Measurements from ENCODE around the gene CLDN22. TPM values are rescaled to one million over a fixed set of nuclear protein-coding genes. Genes with fewer than 3 reads are reported as not detected.

Gene CLDN22
- total RNA-seq, 1 donor from 2014 or later: not detected

- Histone ChIP-seq H3K27ac (replicated peaks) (no peak overlapping the region), H3K27me3 (ENCODE audit: low read depth) (peaks cover 59% of the 10 kb centered on the region), H3K4me1 (no peaks in the 10 kb centered on the region), H3K9me3 (replicated peaks) (no peaks in the 10 kb centered on the region), H3K36me3 (no peaks in the 10 kb centered on the region), H3K4me3 (no peak overlapping the region)
- TF ChIP-seq, protein P1, sequence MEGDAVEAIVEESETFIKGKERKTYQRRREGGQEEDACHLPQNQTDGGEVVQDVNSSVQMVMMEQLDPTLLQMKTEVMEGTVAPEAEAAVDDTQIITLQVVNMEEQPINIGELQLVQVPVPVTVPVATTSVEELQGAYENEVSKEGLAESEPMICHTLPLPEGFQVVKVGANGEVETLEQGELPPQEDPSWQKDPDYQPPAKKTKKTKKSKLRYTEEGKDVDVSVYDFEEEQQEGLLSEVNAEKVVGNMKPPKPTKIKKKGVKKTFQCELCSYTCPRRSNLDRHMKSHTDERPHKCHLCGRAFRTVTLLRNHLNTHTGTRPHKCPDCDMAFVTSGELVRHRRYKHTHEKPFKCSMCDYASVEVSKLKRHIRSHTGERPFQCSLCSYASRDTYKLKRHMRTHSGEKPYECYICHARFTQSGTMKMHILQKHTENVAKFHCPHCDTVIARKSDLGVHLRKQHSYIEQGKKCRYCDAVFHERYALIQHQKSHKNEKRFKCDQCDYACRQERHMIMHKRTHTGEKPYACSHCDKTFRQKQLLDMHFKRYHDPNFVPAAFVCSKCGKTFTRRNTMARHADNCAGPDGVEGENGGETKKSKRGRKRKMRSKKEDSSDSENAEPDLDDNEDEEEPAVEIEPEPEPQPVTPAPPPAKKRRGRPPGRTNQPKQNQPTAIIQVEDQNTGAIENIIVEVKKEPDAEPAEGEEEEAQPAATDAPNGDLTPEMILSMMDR (IDR thresholded peaks at IDR 0.05; ENCODE audit: borderline replicate concordance): no peak
- intact Hi-C loops (cut with micrococcal nuclease): no loop called here
- no peak for DNase-seq
These were observed 29.6 kb upstream of the CLDN22 start for GRCh38 chr4:183349673-183350072.

GRCh38 chr4:183348706-183349659 lies 28.9 kb upstream of the CLDN22 start:
- no peak for DNase-seq
- Histone ChIP-seq H3K27ac (replicated peaks) (no peak overlapping the region), H3K9me3 (replicated peaks) (no peaks in the 10 kb centered on the region), H3K27me3 (ENCODE audit: low read depth) (peaks cover 59% of the 10 kb centered on the region), H3K4me3 (no peak overlapping the region), H3K36me3 (no peaks in the 10 kb centered on the region), H3K4me1 (no peaks in the 10 kb centered on the region)
- intact Hi-C loops (cut with micrococcal nuclease): no loop called here
- TF ChIP-seq, protein P1 (IDR thresholded peaks at IDR 0.05; ENCODE audit: borderline replicate concordance): no peak

DNA sequence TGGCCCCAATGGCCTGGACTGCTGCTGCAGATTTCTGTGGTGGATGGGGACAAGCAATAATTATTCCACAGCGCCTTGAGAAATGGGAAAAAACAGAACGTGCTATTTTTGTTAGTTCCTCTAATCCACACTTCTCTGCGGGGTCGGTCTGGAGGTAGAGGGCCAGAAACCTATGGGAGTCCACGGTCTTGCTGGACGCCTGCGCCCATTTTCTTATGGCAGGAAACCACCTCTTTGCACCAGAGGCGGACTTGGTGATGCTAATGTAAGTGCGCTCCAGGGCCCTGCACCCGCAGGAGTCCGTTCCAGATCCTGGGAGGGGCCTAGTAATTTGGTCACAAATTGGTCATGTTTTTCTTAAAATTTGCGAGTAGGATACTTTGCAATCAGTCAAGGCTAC lies 28.1 kb upstream of the CLDN22 start:
- Histone ChIP-seq H3K4me3 (no peak overlapping the region), H3K9me3 (replicated peaks) (no peaks in the 10 kb centered on the region), H3K27me3 (ENCODE audit: low read depth) (peaks cover 60% of the 10 kb centered on the region), H3K36me3 (no peaks in the 10 kb centered on the region), H3K27ac (replicated peaks) (no peak overlapping the region), H3K4me1 (peaks cover 2% of the 10 kb centered on the region)
- TF ChIP-seq, protein P1 (IDR thresholded peaks at IDR 0.05; ENCODE audit: borderline replicate concordance): no peak
- intact Hi-C loops (cut with micrococcal nuclease): no loop called here
- no peak for DNase-seq

GRCh38 chr4:183347566-183347965 lies 27.5 kb upstream of the CLDN22 start:
- H3K27me3 ChIP-seq (ENCODE audit: low read depth): peaks cover 66% of the 10 kb centered on the region
- DNase-seq: no peak
- H3K4me1 ChIP-seq: peaks cover 8% of the 10 kb centered on the region
- H3K4me3 ChIP-seq: no peak overlapping the region
- no peaks in the 10 kb centered on the region for H3K9me3 ChIP-seq (replicated peaks)
- H3K27ac ChIP-seq (replicated peaks): no peak overlapping the region
- TF ChIP-seq, protein P1 (IDR thresholded peaks at IDR 0.05; ENCODE audit: borderline replicate concordance): no peak
- H3K36me3 ChIP-seq: no peaks in the 10 kb centered on the region
- intact Hi-C loops (cut with micrococcal nuclease): no loop called here

- peaks cover 70% of the 10 kb centered on the region for H3K27me3 ChIP-seq (ENCODE audit: low read depth)
- no peaks in the 10 kb centered on the region for H3K9me3 ChIP-seq (replicated peaks)
- H3K4me1 ChIP-seq: peaks cover 10% of the 10 kb centered on the region
- intact Hi-C loops (cut with micrococcal nuclease): no loop called here
- no peaks in the 10 kb centered on the region for H3K36me3 ChIP-seq
- DNase-seq: no peak
- H3K4me3 ChIP-seq: no peak overlapping the region
- no peak overlapping the region for H3K27ac ChIP-seq (replicated peaks)
- TF ChIP-seq, protein P1 (IDR thresholded peaks at IDR 0.05; ENCODE audit: borderline replicate concordance): no peak
These were observed 27.1 kb upstream of the CLDN22 start for GRCh38 chr4:183347146-183347545.

Data from left ventricle myocardium inferior (tissue), 1 donor.